Trophoblast cell (in vitro differentiated cells and primary cell): ENCODE results near the gene KCNMA1.

Experiments used
- DNase-seq, 2 donors: peaks; one replicate each; pipeline ENCODE4 v3.0.0-alpha.2; 2016
- H2AFZ ChIP-seq: 2 replicates; pipeline ENCODE4 v1.6.1; 2013; ENCODE audit warnings: low read length, moderate library complexity, mild to moderate bottlenecking; ENCODE audit not compliant: insufficient read depth, poor library complexity
- H2AK5ac ChIP-seq: 2 replicates; pipeline ENCODE4 v1.6.1; 2013; ENCODE audit warnings: mild to moderate bottlenecking, low read length
- H2BK120ac ChIP-seq: 2 replicates; pipeline ENCODE4 v1.6.1; 2013; ENCODE audit warnings: low read length, mild to moderate bottlenecking, moderate library complexity; ENCODE audit not compliant: insufficient read depth, poor library complexity
- H2BK12ac ChIP-seq: 2 replicates; pipeline ENCODE4 v1.6.1; 2013; ENCODE audit warnings: mild to moderate bottlenecking, low read length, moderate library complexity
- H2BK5ac ChIP-seq: 2 replicates; pipeline ENCODE4 v1.6.1; 2013; ENCODE audit warnings: low read length, low read depth, moderate library complexity, mild to moderate bottlenecking; ENCODE audit not compliant: poor library complexity
- H3K14ac ChIP-seq: 2 replicates; pipeline ENCODE4 v1.6.1; 2013; ENCODE audit warnings: mild to moderate bottlenecking, low read length
- H3K18ac ChIP-seq: 2 replicates; pipeline ENCODE4 v1.6.1; 2013; ENCODE audit warnings: mild to moderate bottlenecking, low read length
- H3K23ac ChIP-seq: 2 replicates; pipeline ENCODE4 v1.6.1; 2013; ENCODE audit warnings: low read length
- H3K27ac ChIP-seq: 2 replicates; pipeline ENCODE4 v1.5.1; 2013; ENCODE audit warnings: low read depth, mild to moderate bottlenecking, inconsistent platforms, low read length, moderate library complexity
- H3K27me3 ChIP-seq: 2 replicates; pipeline ENCODE4 v1.6.1; 2013; ENCODE audit warnings: inconsistent platforms, mild to moderate bottlenecking, low read length, moderate library complexity; ENCODE audit not compliant: insufficient read depth
- H3K36me3 ChIP-seq, 2 experiments: 1 replicate in 1 of 2; 2 replicates in 1 of 2; pipeline ENCODE4 v1.6.1; 2013; ENCODE audit warnings: low read length in 2 of 2, mild to moderate bottlenecking in 2 of 2, moderate library complexity in 1 of 2; ENCODE audit not compliant: insufficient read depth in 2 of 2, control insufficient read depth in 1 of 2
- H3K4ac ChIP-seq: 2 replicates; pipeline ENCODE4 v1.6.1; 2013; ENCODE audit warnings: low read depth, mild to moderate bottlenecking, low read length, moderate library complexity
- H3K4me1 ChIP-seq, 2 experiments: 1 replicate in 1 of 2; 2 replicates in 1 of 2; pipeline ENCODE4 v1.6.1; 2013; ENCODE audit warnings: low read length in 2 of 2, mild to moderate bottlenecking in 2 of 2, moderate library complexity in 1 of 2; ENCODE audit not compliant: insufficient read depth in 2 of 2, control insufficient read depth in 1 of 2
- H3K4me2 ChIP-seq: 2 replicates; pipeline ENCODE4 v1.6.1; 2013; ENCODE audit warnings: inconsistent platforms, mild to moderate bottlenecking, low read length, moderate library complexity
- H3K4me3 ChIP-seq: 2 replicates; pipeline ENCODE4 v1.5.1; 2013; ENCODE audit warnings: mild to moderate bottlenecking, low read depth, low read length, inconsistent platforms
- H3K79me1 ChIP-seq: one replicate; pipeline ENCODE4 v1.6.1; 2013; ENCODE audit warnings: low read length
- H3K79me2 ChIP-seq: 2 replicates; pipeline ENCODE4 v1.6.1; 2013; ENCODE audit warnings: low read length, mild to moderate bottlenecking; ENCODE audit not compliant: control insufficient read depth, insufficient read depth, poor library complexity
- H3K9ac ChIP-seq: 2 replicates; pipeline ENCODE4 v1.6.1; 2013; ENCODE audit warnings: mild to moderate bottlenecking, low read length
- H3K9me3 ChIP-seq: 2 replicates; pipeline ENCODE4 v1.6.1; 2013; ENCODE audit warnings: low read depth, mild to moderate bottlenecking, control low read depth, inconsistent platforms, low read length; ENCODE audit not compliant: insufficient read depth
- H4K12ac ChIP-seq: 2 replicates; pipeline ENCODE4 v1.6.1; 2013; ENCODE audit warnings: low read depth, mild to moderate bottlenecking, low read length, moderate library complexity
- H4K8ac ChIP-seq: 2 replicates; pipeline ENCODE4 v1.6.1; 2013; ENCODE audit warnings: low read depth, mild to moderate bottlenecking, low read length, moderate library complexity
- H4K91ac ChIP-seq: one replicate; pipeline ENCODE4 v1.6.1; 2013; ENCODE audit warnings: low read depth, mild to moderate bottlenecking, low read length, moderate library complexity
- WGBS: extraction: QIAGEN DNeasy Blood & Tissue Kit; methylation state at CpG from one replicate; pipeline ENCODE4 v1.1.7; 2013; ENCODE audit warnings: missing lambda C conversion rate; ENCODE audit not compliant: insufficient read length, insufficient coverage; ENCODE audit errors: extremely low coverage; 5-methylcytosine and 5-hydroxymethylcytosine counted together

KCNMA1 gene

DNA sequence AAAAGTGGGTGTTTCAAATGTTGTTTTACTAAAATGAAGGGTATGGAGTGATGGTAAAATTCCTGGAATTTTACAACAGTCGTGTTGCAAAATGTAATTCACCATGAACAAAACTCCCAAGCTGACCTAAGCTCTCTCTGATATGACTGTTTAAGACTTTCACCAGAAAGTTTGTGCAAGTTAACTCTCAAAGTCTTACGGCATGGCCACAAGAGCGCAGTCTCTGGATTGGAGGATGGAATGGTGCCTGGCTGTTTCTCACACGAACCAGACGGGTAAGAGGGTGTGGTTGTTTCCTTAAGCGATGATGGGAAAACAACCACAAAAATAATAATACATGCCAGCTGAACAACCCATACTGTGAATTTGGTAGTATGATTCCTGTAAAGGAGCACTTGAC lies 662.5 kb downstream of the KCNMA1 start:
- Histone ChIP-seq H3K4me1 (no peaks in the 10 kb centered on the region), H3K18ac (no peak overlapping the region), H3K36me3 (peaks cover 2 to 4% of the 10 kb centered on the region in 2 experiments), H3K79me1 (no peaks in the 10 kb centered on the region), H3K4me2 (no peak overlapping the region), H2BK5ac (no peak overlapping the region), H2BK120ac (no peak overlapping the region), H2BK12ac (no peak overlapping the region), H3K9me3 (no peaks in the 10 kb centered on the region), H3K4ac (no peak overlapping the region), H4K12ac (no peak overlapping the region), H3K4me3 (no peak overlapping the region), H3K23ac (no peak overlapping the region), H3K14ac (no peak overlapping the region), H3K9ac (no peak overlapping the region), H2AK5ac (no peak overlapping the region), H2AFZ (no peak overlapping the region), H3K27me3 (no peaks in the 10 kb centered on the region), H4K91ac (no peak overlapping the region), H4K8ac (no peak overlapping the region), H3K79me2 (no peaks in the 10 kb centered on the region), H3K27ac (no peak overlapping the region)
- no CpG with 5 or more reads among the region's 6 CpGs for WGBS
- DNase-seq: no peak

DNA sequence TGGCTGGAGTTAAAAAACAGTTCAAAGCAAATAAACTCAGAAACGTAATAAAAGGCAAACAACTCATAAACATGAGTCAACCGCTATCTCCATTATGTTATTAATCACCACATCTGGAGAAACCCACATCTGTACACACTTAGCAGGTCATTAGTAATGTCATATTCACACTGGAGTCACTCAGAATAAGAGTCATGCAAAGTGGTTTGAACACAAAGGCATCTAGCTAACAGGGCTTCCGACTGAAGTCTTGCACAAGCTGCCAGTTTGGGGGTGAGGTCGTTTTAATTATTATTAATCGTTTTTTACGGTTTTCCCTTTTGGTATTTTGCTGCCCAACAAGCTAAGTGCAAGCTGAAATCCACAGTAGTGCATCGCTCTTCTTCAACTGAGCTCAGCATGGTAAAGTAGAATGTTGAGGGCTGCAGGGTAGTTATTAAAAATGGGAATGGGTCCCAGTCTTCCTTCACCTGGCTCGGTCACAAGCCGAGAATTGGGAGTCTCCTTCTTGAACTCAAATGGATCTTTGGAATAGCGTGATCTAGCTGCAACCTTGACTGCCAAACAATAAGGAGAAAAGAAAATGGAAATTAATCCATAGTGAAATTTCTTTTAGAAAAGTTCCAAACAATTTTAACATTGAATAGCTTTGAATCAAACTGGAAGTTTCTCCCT lies 663.5 kb downstream of the KCNMA1 start:
- Histone ChIP-seq H2BK12ac (no peak overlapping the region), H3K4ac (no peak overlapping the region), H3K9me3 (peaks cover 2% of the 10 kb centered on the region), H3K79me2 (no peaks in the 10 kb centered on the region), H2BK120ac (no peak overlapping the region), H2BK5ac (no peak overlapping the region), H3K27me3 (no peaks in the 10 kb centered on the region), H3K23ac (no peak overlapping the region), H4K8ac (no peak overlapping the region), H2AK5ac (no peak overlapping the region), H3K36me3 (peaks cover 2 to 7% of the 10 kb centered on the region in 2 experiments), H3K18ac (no peak overlapping the region), H3K14ac (no peak overlapping the region), H3K79me1 (no peaks in the 10 kb centered on the region), H3K4me1 (no peaks in the 10 kb centered on the region), H3K4me2 (no peak overlapping the region), H4K91ac (no peak overlapping the region), H2AFZ (no peak overlapping the region), H4K12ac (no peak overlapping the region), H3K9ac (no peak overlapping the region), H3K27ac (no peak overlapping the region), H3K4me3 (no peak overlapping the region)
- WGBS: no CpG with 5 or more reads among the region's 10 CpGs
- no peak for DNase-seq

DNA sequence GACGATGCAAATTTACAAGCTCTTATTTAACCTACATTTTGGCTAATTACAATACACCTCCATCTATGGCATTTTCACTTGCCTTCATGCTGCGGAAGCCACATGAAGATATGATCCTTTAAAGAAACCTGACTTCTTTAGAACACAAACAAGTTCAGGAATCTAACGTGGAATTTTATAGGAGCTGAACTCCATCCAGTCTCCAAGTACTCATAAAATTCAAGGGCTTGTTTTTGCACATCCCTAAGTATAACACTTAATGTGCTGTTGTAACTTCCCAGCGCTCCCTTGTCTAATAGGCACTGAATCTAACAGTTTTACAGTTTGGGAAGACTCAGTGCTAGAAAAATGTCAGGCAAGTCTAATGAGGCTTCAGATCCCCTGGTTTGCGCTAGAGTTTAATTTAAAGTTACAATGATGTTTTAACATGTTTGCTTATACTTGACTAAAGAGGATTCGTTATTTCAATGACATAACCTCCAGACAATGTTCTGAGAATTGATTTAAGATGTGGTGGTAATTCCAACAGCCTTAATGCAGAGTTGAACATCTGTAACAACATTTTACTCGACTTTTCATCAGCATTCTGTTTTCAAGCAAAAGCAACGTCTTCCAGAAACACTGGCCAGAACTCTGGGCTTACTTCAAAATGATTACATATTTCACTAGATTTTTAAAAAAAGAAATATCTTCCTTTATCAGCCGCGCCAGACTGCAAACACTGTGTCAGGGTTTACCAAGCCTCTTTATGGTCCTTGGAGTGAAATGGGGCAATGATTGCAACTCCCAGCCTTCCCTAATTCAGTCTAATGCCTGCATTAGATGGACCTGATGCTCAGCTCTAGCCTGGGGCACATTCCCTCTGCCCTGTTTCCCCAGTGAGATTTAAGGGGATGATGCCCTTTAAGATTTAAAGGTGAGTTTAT lies 664.3 kb downstream of the KCNMA1 start:
- no peak overlapping the region for H2BK5ac ChIP-seq
- peaks cover 2 to 11% of the 10 kb centered on the region in 2 experiments for H3K36me3 ChIP-seq
- H4K12ac ChIP-seq: no peak overlapping the region
- H3K79me2 ChIP-seq: no peaks in the 10 kb centered on the region
- H3K4me1 ChIP-seq: no peaks in the 10 kb centered on the region
- no peak overlapping the region for H3K4me2 ChIP-seq
- H2BK12ac ChIP-seq: no peak overlapping the region
- H3K4me3 ChIP-seq: no peak overlapping the region
- no peak overlapping the region for H4K91ac ChIP-seq
- no CpG with 5 or more reads among the region's 10 CpGs for WGBS
- H3K79me1 ChIP-seq: no peaks in the 10 kb centered on the region
- H2BK120ac ChIP-seq: no peak overlapping the region
- H3K23ac ChIP-seq: no peak overlapping the region
- H3K18ac ChIP-seq: no peak overlapping the region
- no peak overlapping the region for H2AFZ ChIP-seq
- no peaks in the 10 kb centered on the region for H3K27me3 ChIP-seq
- no peak for DNase-seq
- H3K9me3 ChIP-seq: peaks cover 2% of the 10 kb centered on the region
- H3K14ac ChIP-seq: no peak overlapping the region
- no peak overlapping the region for H3K27ac ChIP-seq
- no peak overlapping the region for H3K9ac ChIP-seq
- no peak overlapping the region for H4K8ac ChIP-seq
- H2AK5ac ChIP-seq: no peak overlapping the region
- H3K4ac ChIP-seq: no peak overlapping the region

DNA sequence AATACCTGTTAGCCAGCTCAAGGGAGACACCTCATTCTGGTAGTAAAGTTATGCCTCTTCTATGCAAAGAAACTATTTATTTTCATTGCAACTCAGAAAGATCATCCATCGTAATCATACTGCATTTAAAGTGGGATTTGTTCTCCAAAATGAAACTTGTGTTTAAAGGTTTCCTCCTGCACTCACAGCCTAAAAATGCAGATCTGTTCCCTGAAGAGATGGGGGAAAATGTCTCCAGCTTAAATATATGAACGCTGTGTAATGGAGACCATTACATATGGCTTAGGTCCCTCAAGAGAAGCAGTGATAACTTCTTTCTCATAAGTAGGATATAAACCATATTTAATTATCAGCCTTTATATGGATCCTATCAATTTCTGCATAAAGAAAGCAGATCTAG lies 665.1 kb downstream of the KCNMA1 start:
- H3K4ac ChIP-seq: no peak overlapping the region
- H3K4me3 ChIP-seq: no peak overlapping the region
- no CpG with 5 or more reads among the region's 2 CpGs for WGBS
- H3K27me3 ChIP-seq: no peaks in the 10 kb centered on the region
- no peak for DNase-seq
- H2AFZ ChIP-seq: no peak overlapping the region
- H4K91ac ChIP-seq: no peak overlapping the region
- H3K18ac ChIP-seq: no peak overlapping the region
- no peaks in the 10 kb centered on the region for H3K4me1 ChIP-seq
- no peak overlapping the region for H4K8ac ChIP-seq
- H2BK5ac ChIP-seq: no peak overlapping the region
- H3K79me1 ChIP-seq: no peaks in the 10 kb centered on the region
- H2AK5ac ChIP-seq: no peak overlapping the region
- no peak overlapping the region for H3K9ac ChIP-seq
- H3K23ac ChIP-seq: no peak overlapping the region
- H3K4me2 ChIP-seq: no peak overlapping the region
- no peak overlapping the region for H3K27ac ChIP-seq
- H2BK120ac ChIP-seq: no peak overlapping the region
- peaks cover 4 to 11% of the 10 kb centered on the region in 2 experiments for H3K36me3 ChIP-seq
- H3K14ac ChIP-seq: no peak overlapping the region
- peaks cover 2% of the 10 kb centered on the region for H3K9me3 ChIP-seq
- H3K79me2 ChIP-seq: no peaks in the 10 kb centered on the region
- no peak overlapping the region for H2BK12ac ChIP-seq
- no peak overlapping the region for H4K12ac ChIP-seq
